Neural progenitor cell (in vitro differentiated cells): Measurements from ENCODE around the gene MILR1.

Experiments used
- EZH2 ChIP-seq: fragments of 200-600 bp; sonication (generic); IDR thresholded peaks from 2 replicates; pipeline ENCODE4 v1.6.1; 2017; ENCODE audit warnings: antibody characterized with exemption, mild to moderate bottlenecking, moderate library complexity
- TF ChIP-seq, protein P1 (sequence below): fragments of 200-600 bp; sonication (generic); IDR thresholded peaks from 2 replicates; pipeline ENCODE4 v1.5.1; 2017; ENCODE audit warnings: antibody characterized with exemption, mild to moderate bottlenecking

DNA sequence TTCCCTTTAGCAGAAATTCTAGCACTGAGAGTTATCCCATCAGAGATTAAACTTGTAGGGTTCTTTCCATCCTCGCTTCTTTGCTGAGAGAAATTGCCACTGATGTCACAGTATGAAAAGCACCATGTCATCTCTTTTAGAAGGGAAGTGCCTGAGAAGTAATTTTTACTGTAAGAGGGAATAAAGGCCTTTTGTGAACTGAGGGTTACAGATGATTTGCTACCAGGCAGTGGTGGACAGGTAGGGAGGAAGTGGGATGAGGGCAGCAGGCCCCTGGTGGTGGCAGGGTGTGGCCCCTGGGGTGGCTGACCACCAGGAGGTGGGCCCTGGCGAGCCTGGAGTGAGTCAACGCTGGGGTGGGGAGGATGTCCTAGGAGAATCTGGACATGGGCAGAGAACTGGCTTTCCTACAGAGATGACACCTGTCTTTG lies 6.4 kb upstream of the MILR1 start:
- TF ChIP-seq, protein P1, sequence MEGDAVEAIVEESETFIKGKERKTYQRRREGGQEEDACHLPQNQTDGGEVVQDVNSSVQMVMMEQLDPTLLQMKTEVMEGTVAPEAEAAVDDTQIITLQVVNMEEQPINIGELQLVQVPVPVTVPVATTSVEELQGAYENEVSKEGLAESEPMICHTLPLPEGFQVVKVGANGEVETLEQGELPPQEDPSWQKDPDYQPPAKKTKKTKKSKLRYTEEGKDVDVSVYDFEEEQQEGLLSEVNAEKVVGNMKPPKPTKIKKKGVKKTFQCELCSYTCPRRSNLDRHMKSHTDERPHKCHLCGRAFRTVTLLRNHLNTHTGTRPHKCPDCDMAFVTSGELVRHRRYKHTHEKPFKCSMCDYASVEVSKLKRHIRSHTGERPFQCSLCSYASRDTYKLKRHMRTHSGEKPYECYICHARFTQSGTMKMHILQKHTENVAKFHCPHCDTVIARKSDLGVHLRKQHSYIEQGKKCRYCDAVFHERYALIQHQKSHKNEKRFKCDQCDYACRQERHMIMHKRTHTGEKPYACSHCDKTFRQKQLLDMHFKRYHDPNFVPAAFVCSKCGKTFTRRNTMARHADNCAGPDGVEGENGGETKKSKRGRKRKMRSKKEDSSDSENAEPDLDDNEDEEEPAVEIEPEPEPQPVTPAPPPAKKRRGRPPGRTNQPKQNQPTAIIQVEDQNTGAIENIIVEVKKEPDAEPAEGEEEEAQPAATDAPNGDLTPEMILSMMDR: no peak
- no peak for TF ChIP-seq EZH2
